ENCODE measurements around the gene NME4. TPM values are rescaled to one million over a fixed set of nuclear protein-coding genes. Genes with fewer than 3 reads are reported as not detected.
A peak's percentile ranks its signal among the peaks of the same experiment; 100 is the strongest.

NME4 gene
- total RNA-seq, 1 experiment from 2014 or later: 88.2 TPM

DNA sequence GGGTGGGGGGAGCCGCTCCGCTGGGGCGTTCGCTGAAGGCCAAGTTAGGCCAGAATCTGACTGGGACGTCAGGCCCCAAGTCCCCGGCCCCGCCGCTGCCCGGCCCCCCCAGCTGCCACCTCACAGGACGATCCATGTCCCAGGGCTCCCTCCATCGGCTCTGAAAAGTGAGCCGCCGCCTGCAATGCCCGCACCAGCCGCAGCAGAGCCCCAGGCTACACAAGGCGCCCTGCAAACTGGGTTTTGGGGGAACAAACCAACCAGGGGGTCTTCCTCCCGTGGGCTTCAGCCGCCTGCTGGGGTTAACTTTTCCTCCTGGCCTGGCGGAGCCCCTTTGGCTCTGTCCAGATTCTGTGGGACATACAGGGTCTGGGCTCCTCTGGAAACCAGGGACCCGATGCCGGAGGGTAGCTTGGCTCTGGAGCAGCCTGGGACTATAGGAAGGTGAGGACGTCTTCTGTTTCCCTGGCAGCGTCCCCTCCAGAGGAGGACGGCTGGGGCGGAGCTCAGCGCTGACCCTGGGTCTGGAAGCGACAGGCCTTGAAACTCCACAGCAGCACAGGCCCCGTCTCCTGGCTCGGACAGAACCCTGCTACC is 835 bp downstream of the NME4 start:
- TF ChIP-seq, protein P1, sequence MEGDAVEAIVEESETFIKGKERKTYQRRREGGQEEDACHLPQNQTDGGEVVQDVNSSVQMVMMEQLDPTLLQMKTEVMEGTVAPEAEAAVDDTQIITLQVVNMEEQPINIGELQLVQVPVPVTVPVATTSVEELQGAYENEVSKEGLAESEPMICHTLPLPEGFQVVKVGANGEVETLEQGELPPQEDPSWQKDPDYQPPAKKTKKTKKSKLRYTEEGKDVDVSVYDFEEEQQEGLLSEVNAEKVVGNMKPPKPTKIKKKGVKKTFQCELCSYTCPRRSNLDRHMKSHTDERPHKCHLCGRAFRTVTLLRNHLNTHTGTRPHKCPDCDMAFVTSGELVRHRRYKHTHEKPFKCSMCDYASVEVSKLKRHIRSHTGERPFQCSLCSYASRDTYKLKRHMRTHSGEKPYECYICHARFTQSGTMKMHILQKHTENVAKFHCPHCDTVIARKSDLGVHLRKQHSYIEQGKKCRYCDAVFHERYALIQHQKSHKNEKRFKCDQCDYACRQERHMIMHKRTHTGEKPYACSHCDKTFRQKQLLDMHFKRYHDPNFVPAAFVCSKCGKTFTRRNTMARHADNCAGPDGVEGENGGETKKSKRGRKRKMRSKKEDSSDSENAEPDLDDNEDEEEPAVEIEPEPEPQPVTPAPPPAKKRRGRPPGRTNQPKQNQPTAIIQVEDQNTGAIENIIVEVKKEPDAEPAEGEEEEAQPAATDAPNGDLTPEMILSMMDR (IDR thresholded peaks at IDR 0.05; ENCODE audit: unreplicated experiment): no peak
- DNase-seq: peak; percentile 78
- no peaks in the 10 kb centered on the region for H3K27me3 Mint-ChIP-seq (ENCODE audit: unreplicated experiment)
- H3K4me1 Mint-ChIP-seq (ENCODE audit: low read depth, unreplicated experiment): peaks cover 9% of the 10 kb centered on the region
- CTCF ChIA-PET: interaction anchor here (1.3 kb wide), 1 partner anchor 36 kb away, joined by 3 read pairs; no protein-coding TSS in a partner anchor
- intact Hi-C loops (cut with micrococcal nuclease; ENCODE audit: unreplicated experiment): loop anchor here (2.0 kb wide), 1 partner anchor 15 kb away; no protein-coding TSS in a partner anchor
- no TSS peak for BruUV-seq (replicated peaks)
- H3K9me3 Mint-ChIP-seq (ENCODE audit: low read depth, unreplicated experiment): no peaks in the 10 kb centered on the region
- peaks cover 60% of the 10 kb centered on the region for H3K36me3 Mint-ChIP-seq (ENCODE audit: insufficient read depth, unreplicated experiment)
- H3K4me3 Mint-ChIP-seq (ENCODE audit: low read depth, unreplicated experiment): peak overlapping the region; percentile 63
- peak overlapping the region; percentile 33 for H3K27ac Mint-ChIP-seq (ENCODE audit: unreplicated experiment)

DNA sequence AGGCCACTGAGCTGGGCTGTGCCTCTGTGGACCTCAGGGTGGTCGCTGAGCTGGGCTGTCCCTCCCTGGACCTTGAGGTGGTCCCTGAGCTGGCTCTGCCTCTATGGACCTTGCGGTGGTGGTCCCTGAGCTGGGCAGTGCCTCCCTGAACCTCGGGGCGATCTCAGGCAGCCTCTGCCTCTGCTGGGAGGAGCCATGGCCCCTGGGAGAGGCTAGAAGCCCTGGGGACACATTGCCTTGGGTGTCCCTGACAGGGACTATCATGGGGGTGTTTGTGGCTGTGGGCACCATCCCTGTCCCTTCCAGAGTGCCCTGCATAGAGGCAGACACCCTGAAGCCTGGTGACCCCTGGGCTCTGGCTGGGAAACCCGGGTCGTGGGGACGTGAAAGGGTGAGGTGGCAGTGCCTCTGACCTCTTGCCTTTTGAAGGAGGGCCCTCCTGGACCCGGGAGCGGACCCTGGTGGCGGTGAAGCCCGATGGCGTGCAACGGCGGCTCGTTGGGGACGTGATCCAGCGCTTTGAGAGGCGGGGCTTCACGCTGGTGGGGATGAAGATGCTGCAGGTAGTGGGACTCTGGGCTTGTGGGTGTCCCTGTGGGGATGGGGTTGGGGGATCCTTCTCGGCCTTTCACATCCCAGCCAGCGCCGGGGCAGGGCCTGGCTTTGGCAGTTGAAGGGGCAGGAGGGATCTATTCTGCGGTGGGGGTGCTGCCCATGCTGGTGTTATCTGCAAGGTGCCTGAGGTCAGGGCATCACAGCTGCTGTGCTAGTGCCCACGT is 1.8 kb downstream of the NME4 start:
- TF ChIP-seq, protein P1 (IDR thresholded peaks at IDR 0.05; ENCODE audit: unreplicated experiment): no peak
- Mint-ChIP-seq H3K27me3 (ENCODE audit: unreplicated experiment) (no peaks in the 10 kb centered on the region), H3K27ac (ENCODE audit: unreplicated experiment) (no peak overlapping the region), H3K4me1 (ENCODE audit: low read depth, unreplicated experiment) (peaks cover 9% of the 10 kb centered on the region), H3K36me3 (ENCODE audit: insufficient read depth, unreplicated experiment) (peaks cover 60% of the 10 kb centered on the region), H3K4me3 (ENCODE audit: low read depth, unreplicated experiment) (peak overlapping the region; percentile 63), H3K9me3 (ENCODE audit: low read depth, unreplicated experiment) (no peaks in the 10 kb centered on the region)
- intact Hi-C loops (cut with micrococcal nuclease; ENCODE audit: unreplicated experiment): no loop called here
- no TSS peak for BruUV-seq (replicated peaks)
- DNase-seq: no peak
- CTCF ChIA-PET: interaction anchor here (1.3 kb wide), 1 partner anchor 37 kb away, joined by 3 read pairs; no protein-coding TSS in a partner anchor

DNA sequence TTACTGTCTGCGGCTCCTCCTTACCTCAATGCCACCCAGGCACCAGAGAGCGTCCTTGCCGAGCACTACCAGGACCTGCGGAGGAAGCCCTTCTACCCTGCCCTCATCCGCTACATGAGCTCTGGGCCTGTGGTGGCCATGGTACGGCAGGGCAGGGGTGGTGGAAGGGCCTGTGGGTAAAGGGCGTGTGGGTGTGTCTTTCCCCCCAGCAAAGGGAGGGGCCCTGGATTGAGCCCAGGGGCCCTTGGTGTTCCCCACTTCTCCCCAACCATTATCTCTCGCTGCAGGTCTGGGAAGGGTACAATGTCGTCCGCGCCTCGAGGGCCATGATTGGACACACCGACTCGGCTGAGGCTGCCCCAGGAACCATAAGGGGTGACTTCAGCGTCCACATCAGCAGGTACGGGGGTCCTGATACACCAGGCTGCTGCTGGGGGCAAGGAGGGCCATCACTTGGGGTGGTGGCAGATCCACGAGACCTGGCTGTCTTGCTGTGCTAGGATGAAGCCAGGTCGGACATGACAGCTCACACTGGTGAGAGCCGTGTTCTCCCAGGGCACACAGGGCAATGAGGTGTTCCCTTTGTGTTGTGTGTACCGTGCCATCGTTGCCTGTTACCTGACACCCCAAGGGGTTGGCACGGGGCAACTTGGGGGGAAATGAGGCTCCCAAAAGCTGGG is 2.5 kb downstream of the NME4 start:
- Mint-ChIP-seq H3K9me3 (ENCODE audit: low read depth, unreplicated experiment) (no peaks in the 10 kb centered on the region), H3K4me1 (ENCODE audit: low read depth, unreplicated experiment) (peaks cover 9% of the 10 kb centered on the region), H3K36me3 (ENCODE audit: insufficient read depth, unreplicated experiment) (peaks cover 60% of the 10 kb centered on the region), H3K4me3 (ENCODE audit: low read depth, unreplicated experiment) (peak overlapping the region; percentile 88), H3K27me3 (ENCODE audit: unreplicated experiment) (no peaks in the 10 kb centered on the region), H3K27ac (ENCODE audit: unreplicated experiment) (no peak overlapping the region)
- intact Hi-C loops (cut with micrococcal nuclease; ENCODE audit: unreplicated experiment): no loop called here
- BruUV-seq (replicated peaks): no TSS peak
- CTCF ChIA-PET: no interaction called here
- no peak for DNase-seq
- TF ChIP-seq, protein P1 (IDR thresholded peaks at IDR 0.05; ENCODE audit: unreplicated experiment): no peak

DNA sequence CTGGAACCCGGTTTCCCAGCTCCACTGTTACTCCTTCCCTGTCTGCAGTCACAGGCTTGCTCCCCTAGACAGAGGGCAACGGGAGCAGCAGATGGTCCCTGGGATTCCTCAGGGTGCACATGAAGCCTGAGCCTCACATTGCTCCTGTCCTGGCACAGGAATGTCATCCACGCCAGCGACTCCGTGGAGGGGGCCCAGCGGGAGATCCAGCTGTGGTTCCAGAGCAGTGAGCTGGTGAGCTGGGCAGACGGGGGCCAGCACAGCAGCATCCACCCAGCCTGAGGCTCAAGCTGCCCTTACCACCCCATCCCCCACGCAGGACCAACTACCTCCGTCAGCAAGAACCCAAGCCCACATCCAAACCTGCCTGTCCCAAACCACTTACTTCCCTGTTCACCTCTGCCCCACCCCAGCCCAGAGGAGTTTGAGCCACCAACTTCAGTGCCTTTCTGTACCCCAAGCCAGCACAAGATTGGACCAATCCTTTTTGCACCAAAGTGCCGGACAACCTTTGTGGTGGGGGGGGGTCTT is 3.1 kb downstream of the NME4 start:
- Mint-ChIP-seq H3K36me3 (ENCODE audit: insufficient read depth, unreplicated experiment) (peaks cover 65% of the 10 kb centered on the region), H3K4me3 (ENCODE audit: low read depth, unreplicated experiment) (peak overlapping the region; percentile 88), H3K4me1 (ENCODE audit: low read depth, unreplicated experiment) (peaks cover 9% of the 10 kb centered on the region), H3K27me3 (ENCODE audit: unreplicated experiment) (no peaks in the 10 kb centered on the region), H3K27ac (ENCODE audit: unreplicated experiment) (peak overlapping the region; percentile 69), H3K9me3 (ENCODE audit: low read depth, unreplicated experiment) (no peaks in the 10 kb centered on the region)
- CTCF ChIA-PET: no interaction called here
- no peak for DNase-seq
- TF ChIP-seq, protein P1 (IDR thresholded peaks at IDR 0.05; ENCODE audit: unreplicated experiment): no peak
- intact Hi-C loops (cut with micrococcal nuclease; ENCODE audit: unreplicated experiment): no loop called here
- no TSS peak for BruUV-seq (replicated peaks)
